DND-41 (cell line): ENCODE measurements around the gene SI.
"Not testable (repeated sequence)": the region's sequence is repeated elsewhere in the genome, so short reads cannot be mapped to it uniquely, and the experiment has no call there.

Experiments used
- ATAC-seq: fragments of 200-7000 bp; cut with Tn5 transposase; 3 replicates; pipeline ENCODE4 v1.9.1; 2021; ENCODE audit warnings: low read depth; ENCODE audit not compliant: insufficient read depth
- DNase-seq: peaks from one replicate; pipeline ENCODE4 v3.0.0-alpha.2; 2020
- H2AFZ ChIP-seq: 2 replicates; pipeline ENCODE4 v1.6.0; 2012; ENCODE audit warnings: low read depth, low read length
- H3K27ac ChIP-seq: 2 replicates; pipeline ENCODE4 v1.5.1; 2012; ENCODE audit warnings: low read length, inconsistent platforms
- H3K27me3 ChIP-seq: fragments of 200-600 bp; sonication (generic); 2 replicates; pipeline ENCODE4 v1.6.0; 2012; ENCODE audit warnings: low read length, mild to moderate bottlenecking, inconsistent platforms; ENCODE audit not compliant: insufficient read depth, poor library complexity
- H3K36me3 ChIP-seq: 2 replicates; pipeline ENCODE4 v1.5.1; 2012; ENCODE audit warnings: low read length, inconsistent platforms; ENCODE audit not compliant: insufficient read depth
- H3K4me1 ChIP-seq: 2 replicates; pipeline ENCODE4 v1.5.1; 2012; ENCODE audit warnings: mild to moderate bottlenecking, low read length; ENCODE audit not compliant: insufficient read depth
- H3K4me2 ChIP-seq: 2 replicates; pipeline ENCODE4 v1.6.0; 2012; ENCODE audit warnings: mild to moderate bottlenecking, moderate library complexity, low read length, inconsistent platforms; ENCODE audit not compliant: insufficient read depth
- H3K4me3 ChIP-seq, 2 experiments: fragments of 200-600 bp in 1 of 2; shearing (Covaris generic) in 1 of 2; 2 replicates each; pipeline ENCODE4 v1.5.1; 2012 to 2016; ENCODE audit warnings: inconsistent platforms in 2 of 2, low read length in 2 of 2, mild to moderate bottlenecking in 2 of 2, low read depth in 1 of 2, moderate library complexity in 1 of 2
- H3K79me2 ChIP-seq: 2 replicates; pipeline ENCODE4 v1.6.0; 2012; ENCODE audit warnings: low read length, inconsistent platforms; ENCODE audit not compliant: insufficient read depth
- H3K9ac ChIP-seq: 2 replicates; pipeline ENCODE4 v1.6.0; 2012; ENCODE audit warnings: low read depth, mild to moderate bottlenecking, inconsistent platforms, low read length, moderate library complexity
- H3K9me3 ChIP-seq: 2 replicates; pipeline ENCODE4 v1.5.1; 2012; ENCODE audit warnings: low read length, moderate library complexity, mild to moderate bottlenecking, inconsistent platforms; ENCODE audit not compliant: insufficient read depth, severe bottlenecking
- H4K20me1 ChIP-seq: 2 replicates; pipeline ENCODE4 v1.6.0; 2012; ENCODE audit warnings: low read length; ENCODE audit not compliant: insufficient read depth
- EZH2 ChIP-seq: IDR thresholded peaks from 3 replicates; pipeline ENCODE4 v1.6.1; 2012; ENCODE audit warnings: borderline replicate concordance, low read depth, mild to moderate bottlenecking, moderate library complexity, low read length, inconsistent platforms; ENCODE audit not compliant: severe bottlenecking
- TF ChIP-seq, protein P1 (sequence below): IDR thresholded peaks from 2 replicates; pipeline ENCODE4 v1.5.1; 2012; ENCODE audit warnings: borderline replicate concordance, low read length, moderate library complexity, mild to moderate bottlenecking; ENCODE audit not compliant: poor library complexity, severe bottlenecking; ENCODE audit errors: extremely low read depth

SI gene

DNA sequence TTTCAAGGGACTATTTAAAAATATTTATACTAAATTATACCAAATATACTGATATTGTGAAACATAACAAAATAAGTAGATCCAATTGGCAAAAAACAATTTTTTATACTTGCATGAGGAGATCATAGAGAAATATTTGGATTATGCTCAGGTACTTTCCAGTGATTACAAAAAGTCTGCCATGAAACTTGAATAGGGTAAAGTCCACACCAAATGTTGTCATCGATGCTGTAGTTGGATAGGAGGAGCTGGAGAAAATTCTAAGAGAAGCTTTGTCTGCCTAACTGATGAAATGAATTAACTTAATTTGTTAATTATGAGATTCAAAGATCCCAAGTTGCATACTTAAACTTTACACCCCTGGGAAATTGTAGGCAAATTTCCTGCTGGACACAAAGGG, 93.3 kb downstream of the SI start:
- no peaks in the 10 kb centered on the region for H3K36me3 ChIP-seq
- DNase-seq, result no peak
- no peak overlapping the region for H3K9ac ChIP-seq
- no peak overlapping the region for H2AFZ ChIP-seq
- H3K4me1 ChIP-seq, result no peaks in the 10 kb centered on the region
- no peak for ATAC-seq
- no peaks in the 10 kb centered on the region for H3K27me3 ChIP-seq
- H3K27ac ChIP-seq, result no peak overlapping the region
- H3K4me2 ChIP-seq, result no peak overlapping the region
- H3K9me3 ChIP-seq, result no peaks in the 10 kb centered on the region
- no peaks in the 10 kb centered on the region for H4K20me1 ChIP-seq
- no peak for TF ChIP-seq EZH2
- TF ChIP-seq, protein P1, sequence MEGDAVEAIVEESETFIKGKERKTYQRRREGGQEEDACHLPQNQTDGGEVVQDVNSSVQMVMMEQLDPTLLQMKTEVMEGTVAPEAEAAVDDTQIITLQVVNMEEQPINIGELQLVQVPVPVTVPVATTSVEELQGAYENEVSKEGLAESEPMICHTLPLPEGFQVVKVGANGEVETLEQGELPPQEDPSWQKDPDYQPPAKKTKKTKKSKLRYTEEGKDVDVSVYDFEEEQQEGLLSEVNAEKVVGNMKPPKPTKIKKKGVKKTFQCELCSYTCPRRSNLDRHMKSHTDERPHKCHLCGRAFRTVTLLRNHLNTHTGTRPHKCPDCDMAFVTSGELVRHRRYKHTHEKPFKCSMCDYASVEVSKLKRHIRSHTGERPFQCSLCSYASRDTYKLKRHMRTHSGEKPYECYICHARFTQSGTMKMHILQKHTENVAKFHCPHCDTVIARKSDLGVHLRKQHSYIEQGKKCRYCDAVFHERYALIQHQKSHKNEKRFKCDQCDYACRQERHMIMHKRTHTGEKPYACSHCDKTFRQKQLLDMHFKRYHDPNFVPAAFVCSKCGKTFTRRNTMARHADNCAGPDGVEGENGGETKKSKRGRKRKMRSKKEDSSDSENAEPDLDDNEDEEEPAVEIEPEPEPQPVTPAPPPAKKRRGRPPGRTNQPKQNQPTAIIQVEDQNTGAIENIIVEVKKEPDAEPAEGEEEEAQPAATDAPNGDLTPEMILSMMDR, result no peak
- no peaks in the 10 kb centered on the region for H3K79me2 ChIP-seq
- H3K4me3 ChIP-seq, result no peak overlapping the region

DNA sequence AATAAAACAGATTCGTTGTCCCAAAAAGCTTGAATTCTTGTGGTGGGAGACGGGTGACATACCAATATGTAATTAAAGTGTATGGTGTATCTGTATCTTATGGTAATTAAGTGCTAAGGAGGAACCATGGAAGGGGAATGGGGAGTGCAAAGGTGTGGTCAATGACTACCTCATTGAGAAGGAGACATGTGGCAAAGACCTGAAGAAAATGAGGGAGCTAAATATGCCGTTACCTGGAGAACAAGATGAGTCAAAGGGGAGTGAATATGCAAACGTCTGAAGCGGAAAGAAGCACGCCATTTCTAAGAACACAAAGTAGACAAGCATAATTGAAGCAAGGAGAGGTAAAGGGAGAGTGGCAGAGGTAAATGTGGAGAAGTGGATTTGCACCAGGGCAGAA, 115.7 kb downstream of the SI start:
- no peaks in the 10 kb centered on the region for H3K4me1 ChIP-seq
- ATAC-seq (no peak), DNase-seq (no peak)
- H3K4me3 ChIP-seq, result no peak overlapping the region
- H2AFZ ChIP-seq, result no peak overlapping the region
- no peaks in the 10 kb centered on the region for H3K9me3 ChIP-seq
- H4K20me1 ChIP-seq, result no peaks in the 10 kb centered on the region
- H3K27me3 ChIP-seq, result no peaks in the 10 kb centered on the region
- no peak overlapping the region for H3K4me2 ChIP-seq
- no peaks in the 10 kb centered on the region for H3K79me2 ChIP-seq
- no peak overlapping the region for H3K27ac ChIP-seq
- H3K36me3 ChIP-seq, result no peaks in the 10 kb centered on the region
- H3K9ac ChIP-seq, result no peak overlapping the region
- TF ChIP-seq, protein P1, result no peak
- no peak for TF ChIP-seq EZH2

DNA sequence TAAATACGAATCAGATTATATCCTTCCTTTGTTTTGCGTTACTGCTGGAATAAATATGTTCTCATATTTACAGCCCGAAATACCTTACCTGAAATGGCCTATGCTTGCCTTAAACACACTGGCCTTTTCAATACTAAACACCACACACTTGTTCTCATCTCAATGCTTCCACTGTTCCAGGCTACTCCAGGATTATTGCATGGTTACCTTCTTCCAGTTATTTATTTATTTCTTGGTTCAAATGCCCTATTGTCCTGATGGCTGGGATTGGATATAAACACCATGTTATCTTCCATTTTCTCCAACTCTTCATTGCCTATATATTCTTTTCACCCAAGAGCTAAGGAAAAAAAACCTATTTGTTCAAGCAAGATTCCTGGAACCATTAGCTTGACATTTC, 125.3 kb downstream of the SI start:
- no peak overlapping the region for H2AFZ ChIP-seq
- no peak overlapping the region for H3K4me3 ChIP-seq
- no peaks in the 10 kb centered on the region for H3K36me3 ChIP-seq
- H3K9me3 ChIP-seq, result no peaks in the 10 kb centered on the region
- H4K20me1 ChIP-seq, result no peaks in the 10 kb centered on the region
- no peaks in the 10 kb centered on the region for H3K79me2 ChIP-seq
- H3K4me1 ChIP-seq, result no peaks in the 10 kb centered on the region
- H3K27ac ChIP-seq, result no peak overlapping the region
- H3K27me3 ChIP-seq, result no peaks in the 10 kb centered on the region
- ATAC-seq, result no peak
- TF ChIP-seq EZH2, result no peak
- TF ChIP-seq, protein P1, result no peak
- DNase-seq, result no peak
- H3K4me2 ChIP-seq, result no peak overlapping the region
- H3K9ac ChIP-seq, result no peak overlapping the region

DNA sequence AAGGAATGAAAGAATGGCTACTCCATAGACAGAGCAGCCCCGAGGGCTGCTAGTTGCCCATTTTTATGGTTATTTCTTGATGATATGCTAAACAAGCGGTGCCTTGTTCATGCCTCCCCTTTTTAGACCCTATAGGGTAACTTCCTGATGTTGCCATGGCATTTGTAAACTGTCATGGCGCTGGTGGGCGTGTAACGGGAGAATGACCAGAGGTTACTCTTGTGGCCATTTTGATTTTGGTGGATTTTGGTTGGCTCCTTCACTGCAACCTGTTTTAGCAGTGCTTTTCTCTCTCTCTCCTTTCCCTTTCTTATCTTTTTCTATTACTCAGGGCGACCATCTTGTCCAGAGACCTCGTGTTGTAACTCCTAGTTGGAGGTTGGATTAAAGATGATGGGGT, 126.9 kb downstream of the SI start:
- H2AFZ ChIP-seq, H3K4me3 ChIP-seq, DNase-seq, H3K36me3 ChIP-seq, H3K9me3 ChIP-seq, H3K4me2 ChIP-seq, H3K4me1 ChIP-seq, H3K27ac ChIP-seq, H4K20me1 ChIP-seq, ATAC-seq, H3K9ac ChIP-seq, H3K79me2 ChIP-seq, H3K27me3 ChIP-seq: not testable (repeated sequence)
